Neural cell (in vitro differentiated cells): Measurements from ENCODE around the gene FANCG. TPM values are rescaled to one million over a fixed set of nuclear protein-coding genes. Genes with fewer than 3 reads are reported as not detected.

ENCODE experiments used
- H2AFZ ChIP-seq: fragments of 200-600, 300-800 bp; sonication (generic), shearing (Covaris generic); 2 replicates; pipeline ENCODE4 v1.6.0; 2014; ENCODE audit warnings: low read depth, mild to moderate bottlenecking, antibody characterized with exemption, low read length, moderate library complexity
- H3F3A ChIP-seq: fragments of 200-600 bp; shearing (Covaris generic); 2 replicates; pipeline ENCODE4 v1.6.1; 2016; ENCODE audit warnings: mild to moderate bottlenecking, moderate library complexity, mixed read lengths, antibody characterized with exemption, low read length; ENCODE audit not compliant: insufficient read depth, poor library complexity, severe bottlenecking
- H3K27ac ChIP-seq: fragments of 200-600, 300-800 bp; sonication (generic), shearing (Covaris generic); 2 replicates; pipeline ENCODE4 v1.5.1; 2014; ENCODE audit warnings: mild to moderate bottlenecking, low read length, moderate library complexity
- H3K27me3 ChIP-seq: fragments of 300-800, 200-600 bp; sonication (generic), shearing (Covaris generic); 2 replicates; pipeline ENCODE4 v1.6.0; 2014; ENCODE audit warnings: mild to moderate bottlenecking, low read depth, low read length, moderate library complexity; ENCODE audit not compliant: insufficient read depth
- H3K36me3 ChIP-seq: fragments of 300-800, 200-600 bp; sonication (generic), shearing (Covaris generic); 2 replicates; pipeline ENCODE4 v1.5.1; 2014; ENCODE audit warnings: mild to moderate bottlenecking, antibody characterized with exemption, low read length, moderate library complexity; ENCODE audit not compliant: insufficient read depth
- H3K4me2 ChIP-seq: fragments of 300-800, 200-600 bp; sonication (generic), shearing (Covaris generic); 2 replicates; pipeline ENCODE4 v1.6.0; 2014; ENCODE audit warnings: mild to moderate bottlenecking, low read length
- H3K4me3 ChIP-seq: fragments of 300-800, 200-600 bp; sonication (generic), shearing (Covaris generic); 2 replicates; pipeline ENCODE4 v1.5.1; 2014; ENCODE audit warnings: mild to moderate bottlenecking, low read length, moderate library complexity
- H3K79me2 ChIP-seq: fragments of 200-600 bp; shearing (Covaris generic); replicated peaks from 2 replicates; pipeline ENCODE4 v1.6.0; 2014; ENCODE audit warnings: mild to moderate bottlenecking, low read length, moderate library complexity; ENCODE audit not compliant: insufficient read depth
- H3K9ac ChIP-seq: fragments of 300-800, 200-600 bp; sonication (generic), shearing (Covaris generic); 2 replicates; pipeline ENCODE4 v1.6.1; 2016; ENCODE audit warnings: mild to moderate bottlenecking, low read length, mixed read lengths
- H3K9me2 ChIP-seq: fragments of 200-600 bp; shearing (Covaris generic); 2 replicates; pipeline ENCODE4 v1.6.1; 2016; ENCODE audit warnings: mild to moderate bottlenecking, low read length, mixed read lengths; ENCODE audit not compliant: insufficient read depth
- H3K9me3 ChIP-seq: fragments of 200-600, 300-800 bp; sonication (generic), shearing (Covaris generic); 2 replicates; pipeline ENCODE4 v1.6.1; 2016; ENCODE audit warnings: mild to moderate bottlenecking, mixed run types, low read length, moderate library complexity, mixed read lengths
- H4K20me1 ChIP-seq: fragments of 200-600 bp; shearing (Covaris generic); 2 replicates; pipeline ENCODE4 v1.6.1; 2016; ENCODE audit warnings: mild to moderate bottlenecking, mixed run types; ENCODE audit not compliant: insufficient read depth
- CTCF ChIP-seq: fragments of 450-650 bp; IDR thresholded peaks from 2 replicates; pipeline ENCODE4 v1.5.1; 2014; ENCODE audit warnings: antibody characterized with exemption, mild to moderate bottlenecking, moderate library complexity; ENCODE audit not compliant: poor library complexity, severe bottlenecking
- EP300 ChIP-seq: fragments of 450-650 bp; conservative IDR thresholded peaks from 2 replicates; pipeline ENCODE4 v1.6.1; 2014; ENCODE audit warnings: antibody characterized with exemption, mild to moderate bottlenecking, moderate library complexity; ENCODE audit not compliant: poor library complexity, severe bottlenecking
- EZH2 ChIP-seq: fragments of 200-600, 300-800 bp; shearing (Covaris generic), sonication (generic); IDR thresholded peaks from 2 replicates; pipeline ENCODE4 v1.6.1; 2014; ENCODE audit warnings: antibody characterized with exemption, low read length, borderline replicate concordance, mild to moderate bottlenecking; ENCODE audit not compliant: insufficient read depth, poor library complexity, severe bottlenecking
- MXI1 ChIP-seq: fragments of 450-650 bp; conservative IDR thresholded peaks from 2 replicates; pipeline ENCODE4 v1.6.1; 2014; ENCODE audit warnings: antibody characterized with exemption, mild to moderate bottlenecking; ENCODE audit not compliant: poor library complexity, severe bottlenecking
- POLR2AphosphoS5 ChIP-seq: IDR thresholded peaks from 2 replicates; pipeline ENCODE4 v1.6.1; 2012
- RAD21 ChIP-seq: fragments of 450-650 bp; conservative IDR thresholded peaks from 2 replicates; pipeline ENCODE4 v1.6.1; 2014; ENCODE audit warnings: antibody characterized with exemption, mild to moderate bottlenecking, moderate library complexity
- REST ChIP-seq: IDR thresholded peaks from 2 replicates; pipeline ENCODE4 v1.6.1; 2012; ENCODE audit warnings: borderline replicate concordance
- SMC3 ChIP-seq: fragments of 450-650 bp; conservative IDR thresholded peaks from 2 replicates; pipeline ENCODE4 v1.6.1; 2014; ENCODE audit warnings: antibody characterized with exemption, mild to moderate bottlenecking, moderate library complexity; ENCODE audit not compliant: poor library complexity
- TAF1 ChIP-seq: IDR thresholded peaks from 2 replicates; pipeline ENCODE4 v1.6.1; 2012; ENCODE audit warnings: low read depth
- polyA plus RNA-seq: library from polyadenylated mRNA; depleted of rRNA; stranded (reverse); fragments of >200 nt; gene quantifications from 2 replicates; pipeline ENCODE4 v1.2.3, GENCODE V29; 2014

FANCG gene
- polyA plus RNA-seq, 1 donor from 2014 or later = 56.0 TPM

DNA sequence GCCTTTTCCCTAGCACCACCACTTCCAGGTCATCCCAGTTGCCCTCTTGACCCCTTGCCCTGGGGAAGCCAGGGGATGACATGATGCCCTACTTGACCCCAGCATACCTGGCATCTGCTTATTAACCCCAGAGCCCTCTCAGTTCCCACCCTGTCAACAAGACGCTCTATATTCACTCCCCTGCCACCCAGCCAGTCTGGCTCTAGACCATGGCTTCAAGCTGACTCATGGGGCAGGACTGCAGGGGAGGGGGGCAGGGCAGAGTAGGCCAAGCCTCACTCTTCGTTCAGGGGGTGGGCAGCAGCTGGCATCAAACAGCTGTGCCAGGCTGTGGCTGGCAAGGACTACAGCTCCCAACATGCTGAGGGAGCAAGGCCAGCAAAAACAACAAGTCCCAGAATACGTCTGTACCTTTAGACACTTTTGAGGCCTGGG, 30.6 kb upstream of the FANCG start:
- Histone ChIP-seq H3K9ac (peak overlapping the region; percentile 95), H4K20me1 (no peaks in the 10 kb centered on the region), H3K9me3 (no peaks in the 10 kb centered on the region), H3K36me3 (no peaks in the 10 kb centered on the region), H3K9me2 (no peaks in the 10 kb centered on the region), H3K4me2 (peak overlapping the region; percentile 98), H3K27ac (no peak overlapping the region), H3K27me3 (no peaks in the 10 kb centered on the region), H2AFZ (no peak overlapping the region), H3K79me2 (peaks cover 45% of the 10 kb centered on the region), H3F3A (peaks cover 6% of the 10 kb centered on the region), H3K4me3 (peak overlapping the region; percentile 97)
- no peak for TF ChIP-seq POLR2AphosphoS5
- no peak for TF ChIP-seq EZH2
- no peak for TF ChIP-seq REST
- no peak for TF ChIP-seq CTCF
- no peak for TF ChIP-seq EP300
- TF ChIP-seq TAF1 = no peak
- TF ChIP-seq MXI1 = no peak
- no peak for TF ChIP-seq RAD21

DNA sequence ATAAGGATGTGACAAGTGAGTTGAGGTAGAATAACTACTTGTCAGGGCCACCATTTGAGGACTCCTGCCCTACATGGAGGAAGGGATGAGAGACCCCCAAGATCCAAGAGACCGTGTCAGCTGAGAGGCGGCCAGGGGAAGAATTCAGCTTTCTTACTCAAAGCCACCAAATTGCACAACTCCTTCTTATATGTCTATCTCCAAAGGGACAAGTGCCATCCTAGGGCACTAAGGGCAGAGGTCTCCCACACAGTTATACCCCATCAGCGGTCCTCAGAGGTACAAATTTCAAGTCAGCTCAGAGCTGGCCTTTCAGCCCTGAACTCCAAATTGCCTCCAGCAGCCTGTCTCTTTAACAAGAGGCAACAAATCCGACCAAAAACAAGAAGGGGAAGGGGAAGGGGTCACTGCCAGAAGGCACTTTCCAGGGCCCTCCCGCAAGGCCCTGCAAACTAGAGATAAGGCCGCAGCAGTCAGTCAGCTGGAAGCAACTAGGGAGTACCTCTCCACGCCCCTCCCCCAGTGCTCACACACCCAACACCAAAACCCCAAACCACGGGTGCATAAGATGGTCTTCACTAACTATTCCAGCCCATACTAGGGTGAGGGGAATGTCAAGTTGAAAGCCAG, 29.3 kb upstream of the FANCG start:
- Histone ChIP-seq H3K9ac (no peak overlapping the region), H2AFZ (no peak overlapping the region), H3K79me2 (peaks cover 45% of the 10 kb centered on the region), H3K27me3 (no peaks in the 10 kb centered on the region), H4K20me1 (no peaks in the 10 kb centered on the region), H3K36me3 (no peaks in the 10 kb centered on the region), H3K9me2 (no peaks in the 10 kb centered on the region), H3K9me3 (no peaks in the 10 kb centered on the region), H3K27ac (no peak overlapping the region), H3K4me2 (no peak overlapping the region), H3K4me3 (peak overlapping the region; percentile 97), H3F3A (peaks cover 2% of the 10 kb centered on the region)
- no peak for TF ChIP-seq TAF1
- TF ChIP-seq EZH2 = no peak
- no peak for TF ChIP-seq EP300

DNA sequence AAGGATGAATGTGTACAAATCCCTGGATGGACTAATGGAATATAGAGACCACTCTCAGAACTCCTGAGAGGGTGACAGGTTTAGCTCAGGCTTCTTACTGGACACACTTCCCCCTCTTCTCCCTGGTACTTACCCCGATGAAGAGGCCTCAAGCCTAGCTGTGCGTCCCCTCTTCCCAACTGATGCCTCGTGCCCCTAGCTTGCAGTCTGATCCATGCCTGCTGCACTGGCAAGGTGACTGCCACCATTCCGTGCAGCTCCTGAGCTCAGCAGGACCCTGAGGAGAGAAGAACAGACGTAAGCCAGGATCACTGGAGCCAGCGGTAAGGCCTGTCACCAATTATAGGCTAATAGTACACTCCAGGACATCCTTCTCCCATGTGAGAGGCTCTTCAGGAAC, 28.7 kb upstream of the FANCG start:
- no peaks in the 10 kb centered on the region for H3K36me3 ChIP-seq
- H3K4me3 ChIP-seq = no peak overlapping the region
- H2AFZ ChIP-seq = no peak overlapping the region
- H3K27me3 ChIP-seq = no peaks in the 10 kb centered on the region
- no peak overlapping the region for H3K4me2 ChIP-seq
- no peaks in the 10 kb centered on the region for H3K9me2 ChIP-seq
- peaks cover 7% of the 10 kb centered on the region for H3F3A ChIP-seq
- no peak overlapping the region for H3K9ac ChIP-seq
- no peaks in the 10 kb centered on the region for H4K20me1 ChIP-seq
- TF ChIP-seq RAD21 (no peak), SMC3 (no peak)
- no peaks in the 10 kb centered on the region for H3K9me3 ChIP-seq
- peaks cover 45% of the 10 kb centered on the region for H3K79me2 ChIP-seq
- no peak overlapping the region for H3K27ac ChIP-seq
